NCI-H1694 treated with DMSO at 0.1 percent for 48 hours (cell line): ENCODE results near the gene TFF3.

Experiments used
- DNase-seq: peaks from one replicate; lab custom pipeline; 2025; lab: John Stamatoyannopoulos, UW

TFF3 gene

GRCh38 chr21:42346866-42347600, 31.8 kb upstream of the TFF3 start:
- DNase-seq, result no peak

GRCh38 chr21:42346441-42346840, 31.2 kb upstream of the TFF3 start:
- no peak for DNase-seq

DNA sequence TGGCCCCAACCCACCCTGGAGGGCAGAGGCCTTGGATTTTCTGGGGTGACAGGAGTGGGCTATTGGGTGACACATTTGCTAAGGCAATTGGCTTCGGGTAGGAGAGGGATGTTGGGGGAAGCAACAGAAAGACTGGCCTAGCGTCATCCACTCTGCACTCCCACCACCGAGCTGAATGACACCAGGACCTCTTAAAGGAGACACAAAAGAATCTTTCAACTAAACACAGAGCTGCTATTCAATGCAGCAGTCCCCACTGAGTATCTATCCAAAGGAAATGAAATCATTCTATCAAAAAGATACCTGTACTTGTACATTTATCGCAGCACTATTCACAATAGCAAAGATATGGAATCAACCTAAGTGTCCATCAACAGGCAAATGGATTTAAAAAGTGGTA, 29.4 kb upstream of the TFF3 start:
- no peak for DNase-seq

DNA sequence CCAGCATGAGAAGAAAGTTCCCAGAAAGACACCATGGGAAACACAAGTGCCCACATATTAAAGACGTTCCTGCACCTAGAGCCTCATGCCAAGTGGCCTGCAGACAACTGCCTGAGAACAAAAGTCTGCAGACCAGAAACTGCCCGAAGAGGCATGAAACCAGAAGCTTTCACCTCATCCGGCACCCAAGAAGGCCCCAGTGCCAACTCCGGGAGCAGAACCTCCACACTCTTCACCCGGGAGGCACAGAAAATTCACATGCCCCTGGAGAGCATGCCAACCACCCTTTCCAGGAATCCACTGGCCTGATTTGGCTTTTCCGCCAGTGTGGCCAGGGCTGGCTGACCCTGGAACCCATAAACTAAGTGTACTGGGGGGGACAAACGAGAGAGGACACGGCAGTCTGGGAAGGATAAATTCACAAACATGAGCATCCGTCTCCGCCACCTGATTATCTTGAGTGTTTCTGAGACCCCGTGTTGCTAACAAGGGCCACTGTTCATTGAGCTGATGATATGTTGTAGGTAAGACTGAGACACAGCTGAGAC, 28.8 kb upstream of the TFF3 start:
- no peak for DNase-seq

- DNase-seq, result no peak
These were observed 28.3 kb upstream of the TFF3 start for GRCh38 chr21:42343556-42343955.

DNA sequence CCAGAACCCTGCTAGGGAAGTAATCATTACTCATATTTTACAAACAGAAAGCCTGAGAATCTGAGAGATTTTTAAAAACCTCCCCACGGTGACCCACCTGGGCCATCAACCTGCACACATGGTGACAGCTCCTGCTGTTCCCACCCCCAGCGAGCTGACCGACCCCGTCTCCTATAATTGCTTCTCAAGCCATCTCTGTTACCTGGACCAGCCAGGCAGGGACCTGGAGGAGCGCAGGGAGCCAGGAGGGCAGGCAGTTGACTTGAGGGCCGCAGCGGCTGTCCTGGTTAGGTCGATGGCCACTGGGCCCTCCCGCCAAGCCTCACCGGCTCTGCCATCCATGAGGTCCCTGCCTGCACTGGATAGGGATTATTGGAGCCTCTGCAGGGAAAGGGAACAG, 27.9 kb upstream of the TFF3 start:
- no peak for DNase-seq

- no peak for DNase-seq
These were observed 26.8 kb upstream of the TFF3 start for GRCh38 chr21:42341776-42342542.

DNA sequence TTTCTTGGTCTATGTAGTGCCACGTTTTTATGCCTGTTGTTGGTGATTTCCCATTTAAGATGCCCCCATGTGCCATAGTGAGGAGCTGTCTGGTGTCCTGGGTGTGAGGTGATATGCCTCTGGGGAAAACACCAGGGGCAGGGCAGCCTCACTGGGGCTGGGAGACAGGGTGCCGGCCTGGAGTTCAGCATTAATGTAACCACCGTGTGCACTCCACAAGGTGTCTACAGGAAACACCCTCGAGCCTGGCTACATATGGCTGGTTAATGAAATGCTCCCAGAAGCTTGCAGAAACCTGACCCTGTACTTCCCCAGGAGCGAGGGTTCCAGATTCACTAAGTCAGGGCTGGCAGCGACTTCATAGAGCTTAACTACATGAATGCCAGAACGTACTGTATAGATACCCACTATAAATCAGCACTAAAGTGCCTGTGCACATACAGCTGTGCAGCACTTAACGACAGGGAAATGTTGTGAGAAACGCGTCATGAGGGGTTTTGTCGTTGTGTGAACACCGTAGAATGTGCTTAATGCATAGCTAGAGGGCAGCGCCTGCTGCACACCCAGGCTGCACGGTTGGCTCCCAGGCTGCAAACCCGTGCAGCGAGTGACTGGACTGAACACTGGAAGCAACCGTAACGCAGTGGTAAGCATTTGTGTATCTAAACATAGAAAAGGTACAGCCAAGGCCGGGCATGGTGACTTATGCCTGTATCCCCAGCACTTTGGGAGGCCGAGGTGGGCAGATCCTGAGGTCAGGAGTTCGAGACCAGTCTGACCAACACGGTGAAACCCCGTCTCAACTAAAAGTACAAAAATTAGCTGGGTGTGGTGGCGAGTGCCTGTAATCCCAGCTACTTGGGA, 25.2 kb upstream of the TFF3 start:
- DNase-seq, result no peak

GRCh38 chr21:42338729-42339715, 23.8 kb upstream of the TFF3 start:
- no peak for DNase-seq

- peak; percentile 84 for DNase-seq
These were observed 22.9 kb upstream of the TFF3 start for GRCh38 chr21:42337830-42338728.

DNA sequence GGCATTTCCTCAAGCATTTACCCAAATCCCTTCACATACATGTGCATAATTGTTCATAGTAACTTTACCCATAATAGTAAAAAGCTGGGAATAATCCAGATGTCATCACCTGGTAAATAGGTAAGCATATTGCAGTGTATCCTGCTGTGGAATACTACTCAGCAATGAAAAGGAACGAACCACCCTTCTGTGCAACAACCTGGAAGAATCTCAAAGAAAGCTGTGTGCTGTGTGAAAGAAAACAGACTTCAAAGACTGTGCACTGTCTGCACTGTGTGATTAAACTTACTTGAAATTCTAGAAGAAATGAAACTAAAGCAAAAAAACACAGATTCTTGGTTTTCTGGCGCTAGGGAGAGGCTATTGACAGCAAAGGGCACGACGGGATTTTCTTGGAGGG, 22.1 kb upstream of the TFF3 start:
- DNase-seq, result no peak

- no peak for DNase-seq
These were observed 20.8 kb upstream of the TFF3 start for GRCh38 chr21:42336054-42336453.

GRCh38 chr21:42332557-42333317, 17.5 kb upstream of the TFF3 start:
- DNase-seq, result no peak

GRCh38 chr21:42331660-42332059, 16.5 kb upstream of the TFF3 start:
- no peak for DNase-seq

GRCh38 chr21:42330380-42331371, 15.5 kb upstream of the TFF3 start:
- DNase-seq, result no peak

GRCh38 chr21:42324896-42325295, 9.7 kb upstream of the TFF3 start:
- DNase-seq, result no peak

GRCh38 chr21:42321845-42322244, 6.6 kb upstream of the TFF3 start:
- no peak for DNase-seq

DNA sequence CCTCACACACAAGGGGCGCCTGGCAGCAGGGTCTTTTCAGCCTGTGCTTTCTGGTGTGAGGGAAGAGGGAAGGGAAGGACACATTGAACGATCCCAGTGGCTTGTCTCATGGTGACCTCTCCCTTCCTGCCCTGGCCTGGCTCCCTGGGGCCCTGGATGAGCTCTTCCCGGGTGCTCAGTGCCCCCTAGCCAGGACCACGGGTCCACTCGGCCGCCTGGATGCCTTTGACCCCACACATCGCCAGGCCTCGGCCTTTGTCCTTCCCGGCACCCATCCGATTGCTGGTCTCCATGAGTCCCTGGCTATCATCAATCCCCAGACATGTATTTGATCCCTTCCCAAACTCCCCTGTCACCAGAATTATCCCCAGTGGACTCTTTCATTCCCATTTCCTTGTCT, 6.0 kb upstream of the TFF3 start:
- DNase-seq, result no peak
